Measurements from ENCODE around the gene FCHSD2.

DNA sequence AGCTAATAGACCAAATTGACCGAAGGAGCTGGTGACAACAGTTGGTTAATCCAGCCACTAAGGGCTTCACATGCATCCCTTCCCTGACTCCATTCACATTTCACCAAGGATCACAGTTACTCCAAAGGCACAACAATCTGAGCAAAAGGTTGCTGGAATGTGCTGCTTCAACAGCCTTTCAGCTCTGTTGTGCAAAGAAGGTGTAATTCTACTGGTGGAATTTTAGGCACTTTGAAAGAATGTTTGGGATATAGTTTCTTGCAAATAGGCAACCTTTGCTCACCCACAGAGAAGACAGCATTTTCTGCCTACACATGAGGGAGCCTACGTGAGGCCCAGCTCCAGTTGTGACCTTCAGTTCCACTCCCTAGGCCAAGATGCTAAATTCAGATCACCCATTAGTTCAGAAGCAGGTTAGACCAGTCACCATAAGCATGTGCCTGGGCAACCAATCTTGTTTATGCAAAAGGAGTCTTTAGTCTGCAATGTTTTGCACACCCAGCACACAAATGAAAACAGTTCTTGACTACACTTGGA, 21.6 kb upstream of the FCHSD2 start:
- TF ChIP-seq, protein P1, sequence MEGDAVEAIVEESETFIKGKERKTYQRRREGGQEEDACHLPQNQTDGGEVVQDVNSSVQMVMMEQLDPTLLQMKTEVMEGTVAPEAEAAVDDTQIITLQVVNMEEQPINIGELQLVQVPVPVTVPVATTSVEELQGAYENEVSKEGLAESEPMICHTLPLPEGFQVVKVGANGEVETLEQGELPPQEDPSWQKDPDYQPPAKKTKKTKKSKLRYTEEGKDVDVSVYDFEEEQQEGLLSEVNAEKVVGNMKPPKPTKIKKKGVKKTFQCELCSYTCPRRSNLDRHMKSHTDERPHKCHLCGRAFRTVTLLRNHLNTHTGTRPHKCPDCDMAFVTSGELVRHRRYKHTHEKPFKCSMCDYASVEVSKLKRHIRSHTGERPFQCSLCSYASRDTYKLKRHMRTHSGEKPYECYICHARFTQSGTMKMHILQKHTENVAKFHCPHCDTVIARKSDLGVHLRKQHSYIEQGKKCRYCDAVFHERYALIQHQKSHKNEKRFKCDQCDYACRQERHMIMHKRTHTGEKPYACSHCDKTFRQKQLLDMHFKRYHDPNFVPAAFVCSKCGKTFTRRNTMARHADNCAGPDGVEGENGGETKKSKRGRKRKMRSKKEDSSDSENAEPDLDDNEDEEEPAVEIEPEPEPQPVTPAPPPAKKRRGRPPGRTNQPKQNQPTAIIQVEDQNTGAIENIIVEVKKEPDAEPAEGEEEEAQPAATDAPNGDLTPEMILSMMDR (IDR thresholded peaks at IDR 0.05; ENCODE audit: extremely low read depth in 1 of 2, insufficient read depth in 1 of 2, low read depth in 1 of 2, low read length in 2 of 2): no peak
- TF ChIP-seq EZH2 (IDR thresholded peaks at IDR 0.05; ENCODE audit: borderline replicate concordance, low read depth, low read length, severe bottlenecking) (no peak), MYC (IDR thresholded peaks at IDR 0.05; ENCODE audit: low read depth, low read length) (no peak), POLR2A (IDR thresholded peaks at IDR 0.05; ENCODE audit: low read depth, low read length) (no peak)
- TF ChIP-seq, protein P2, sequence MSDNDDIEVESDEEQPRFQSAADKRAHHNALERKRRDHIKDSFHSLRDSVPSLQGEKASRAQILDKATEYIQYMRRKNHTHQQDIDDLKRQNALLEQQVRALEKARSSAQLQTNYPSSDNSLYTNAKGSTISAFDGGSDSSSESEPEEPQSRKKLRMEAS (IDR thresholded peaks at IDR 0.05; ENCODE audit: insufficient read depth, insufficient read length): no peak

Data from endothelial cell of umbilical vein (primary cell).